T47D (cell line): ENCODE results near the gene MLLT3.
A peak's percentile ranks its signal among the peaks of the same experiment; 100 is the strongest.

ENCODE experiments used
- DNase-seq, 2 experiments: peaks; one replicate each; pipeline versions ENCODE4 v3.0.0 to v3.0.0-alpha.2; 2011 to 2012; ENCODE audit warnings: low read depth in 1 of 2, low spot score in 1 of 2
- JUND ChIP-seq: IDR thresholded peaks from 2 replicates; pipeline ENCODE4 v1.6.1; 2012; ENCODE audit warnings: low read depth
- in situ Hi-C: cut with HindIII; loops from 2 replicates; pipeline ENCODE4 v1.10.0; 2016; ENCODE audit warnings: low sequenced_read_pairs, low pct_unique_long_range_greater_than_20kb

The MLLT3 gene

DNA sequence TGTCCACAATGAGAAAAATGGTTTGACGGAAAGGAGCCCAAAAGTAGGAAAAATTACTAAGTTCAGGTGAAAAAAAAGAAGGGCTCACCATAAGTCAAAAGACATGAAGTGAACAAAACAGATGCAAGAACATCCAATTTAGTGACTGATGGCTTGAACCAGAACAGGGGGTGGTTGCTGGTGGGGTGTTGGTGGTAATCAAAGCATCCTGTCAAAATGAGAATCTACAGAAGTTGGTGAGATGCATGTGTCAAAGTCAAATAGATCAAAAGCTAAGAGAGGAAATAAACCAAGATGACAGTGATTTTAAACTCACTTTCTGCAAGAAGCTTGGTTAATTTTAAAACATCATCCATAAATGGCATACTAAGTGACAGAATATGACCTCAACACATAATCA is 117.4 kb downstream of the MLLT3 start:
- in situ Hi-C loops = no loop called here
- DNase-seq = no peak
- TF ChIP-seq JUND = no peak

DNA sequence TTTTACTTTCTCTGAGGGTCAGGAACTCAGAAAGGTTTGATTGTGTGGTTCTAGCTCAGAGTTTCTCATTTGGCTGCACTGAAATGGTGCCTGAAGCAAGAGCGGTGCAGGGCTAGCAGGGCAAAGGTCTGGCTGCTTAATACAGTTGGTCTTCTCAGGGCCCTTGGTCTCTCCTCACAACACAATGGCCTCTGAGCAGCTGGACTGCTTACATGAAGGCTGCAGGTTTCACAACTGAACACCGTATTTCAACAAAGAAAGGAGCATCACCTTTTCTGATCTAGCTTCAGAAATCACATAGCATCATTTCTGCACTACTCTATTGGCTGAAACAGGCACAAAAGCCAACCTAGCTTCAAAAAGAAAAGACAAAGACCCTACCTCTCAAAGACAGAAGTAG is 122.2 kb downstream of the MLLT3 start:
- TF ChIP-seq JUND = no peak
- DNase-seq = no peak
- in situ Hi-C loops = no loop called here

DNA sequence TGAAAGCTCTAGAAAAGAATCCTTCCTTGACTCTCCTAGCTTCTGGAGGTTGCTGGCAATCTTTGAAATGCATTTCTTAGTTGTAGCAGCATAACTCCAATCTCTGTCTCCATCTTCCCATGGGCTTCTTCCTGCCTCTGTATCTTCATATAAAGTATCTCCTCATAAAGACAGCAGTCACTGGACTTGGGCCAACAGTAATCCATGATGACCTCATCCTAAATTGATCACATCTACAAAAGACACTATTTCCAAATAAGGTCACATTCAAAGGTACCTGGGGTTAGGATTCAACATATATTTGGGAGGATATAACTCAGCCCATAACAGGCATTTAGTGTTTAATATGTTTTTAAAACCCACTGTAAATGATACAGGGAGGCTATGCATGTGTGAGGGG is 123.3 kb downstream of the MLLT3 start:
- in situ Hi-C loops = no loop called here
- DNase-seq = no peak
- TF ChIP-seq JUND = no peak

DNA sequence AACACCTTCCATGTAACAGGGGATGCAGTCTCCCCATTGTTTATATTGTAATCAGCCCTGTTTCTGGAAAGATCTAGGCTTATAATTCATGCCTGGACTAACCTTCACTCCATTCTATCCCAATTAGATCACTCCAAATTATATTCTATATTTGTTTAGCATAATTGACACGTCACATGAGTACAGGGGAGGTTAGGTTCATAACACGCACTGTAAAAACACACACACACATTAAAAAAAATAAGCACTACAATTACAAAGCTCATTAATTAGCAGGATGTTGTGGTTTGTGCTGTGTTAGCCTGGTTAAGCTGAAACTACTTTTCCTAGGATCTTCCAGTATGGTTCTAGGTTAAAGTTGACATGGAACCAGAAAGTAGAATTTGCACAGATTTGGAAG is 126.0 kb downstream of the MLLT3 start:
- TF ChIP-seq JUND = no peak
- DNase-seq = no peak
- in situ Hi-C loops = no loop called here

DNA sequence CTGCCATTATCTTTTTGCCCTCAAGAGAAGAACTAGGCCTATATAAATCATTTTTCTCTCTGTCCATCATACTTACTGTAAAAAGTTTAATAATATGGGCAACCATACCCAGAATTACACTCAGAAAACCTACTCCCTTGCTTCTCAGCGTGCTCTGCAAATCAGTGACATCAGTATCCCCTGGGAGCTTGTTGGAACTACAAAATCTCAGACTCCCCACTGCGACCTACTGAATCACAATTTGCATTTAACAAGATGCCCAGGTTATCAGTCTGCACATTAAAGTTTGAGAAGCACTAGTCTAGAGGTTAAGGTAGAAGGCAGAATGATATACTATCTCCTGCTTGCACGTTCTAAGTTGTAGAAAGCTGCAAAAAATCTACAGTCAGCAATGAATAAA is 127.2 kb downstream of the MLLT3 start:
- in situ Hi-C loops = no loop called here
- no peak for TF ChIP-seq JUND
- DNase-seq = no peak

DNA sequence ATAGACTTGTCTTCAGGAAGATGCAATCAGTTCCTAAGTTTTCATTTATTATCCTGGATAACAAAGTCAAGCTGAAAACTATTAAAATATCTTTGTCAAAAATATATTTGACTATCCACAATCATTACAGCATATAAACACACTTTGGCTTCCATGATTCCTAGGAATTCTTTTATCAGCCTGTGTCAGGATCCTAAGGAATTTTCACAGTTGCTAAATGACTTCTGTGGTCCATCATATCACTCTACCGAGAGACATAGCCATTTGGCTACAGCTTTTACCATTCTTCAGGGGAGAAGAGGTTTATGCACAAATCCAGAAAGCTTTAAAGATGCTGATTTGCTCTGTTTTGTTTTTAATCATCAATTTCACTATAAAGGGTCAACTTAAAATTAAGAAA is 128.3 kb downstream of the MLLT3 start:
- in situ Hi-C loops = no loop called here
- DNase-seq = no peak

DNA sequence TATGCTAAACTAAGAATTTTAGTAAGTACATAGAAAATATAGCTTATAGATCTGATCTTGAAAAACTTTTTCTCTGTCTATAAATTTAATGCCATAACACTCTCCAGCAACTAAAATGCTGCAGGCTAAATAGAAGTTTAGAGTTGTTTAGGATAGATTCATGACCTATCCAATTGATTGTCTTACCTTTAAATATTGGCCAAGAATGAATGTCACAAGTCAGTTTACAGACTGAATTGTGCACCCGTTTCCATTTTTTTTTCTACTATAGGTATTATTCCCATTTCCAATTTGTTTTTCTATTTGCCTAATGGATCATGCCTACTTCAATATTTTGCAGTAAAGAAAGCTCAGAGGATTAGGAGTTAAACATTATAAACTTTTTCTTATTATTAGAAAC is 129.5 kb downstream of the MLLT3 start:
- no peak for TF ChIP-seq JUND
- in situ Hi-C loops = no loop called here
- no peak for DNase-seq

More for the DNA sequence above, 128.3 kb downstream of the MLLT3 start:
- TF ChIP-seq JUND = no peak

DNA sequence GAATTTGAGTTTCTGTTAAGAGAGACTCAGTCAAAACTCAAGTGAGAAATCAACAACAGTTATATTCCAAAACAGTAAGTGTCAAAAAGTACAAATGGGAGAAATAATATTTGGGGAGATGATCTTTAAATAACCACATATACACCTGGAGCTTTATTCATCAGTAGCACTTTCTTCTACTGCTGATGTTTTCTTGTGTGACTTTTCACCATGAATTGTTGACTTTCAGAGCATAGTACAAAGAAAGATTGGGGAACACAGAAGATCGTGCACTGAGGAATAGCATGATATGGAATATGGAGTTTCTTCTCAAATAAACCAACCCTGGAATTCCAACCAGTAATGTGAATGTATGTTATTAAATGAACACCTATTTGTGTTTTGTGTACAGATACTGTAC is 130.7 kb downstream of the MLLT3 start:
- in situ Hi-C loops = no loop called here
- no peak for DNase-seq
- no peak for TF ChIP-seq JUND

DNA sequence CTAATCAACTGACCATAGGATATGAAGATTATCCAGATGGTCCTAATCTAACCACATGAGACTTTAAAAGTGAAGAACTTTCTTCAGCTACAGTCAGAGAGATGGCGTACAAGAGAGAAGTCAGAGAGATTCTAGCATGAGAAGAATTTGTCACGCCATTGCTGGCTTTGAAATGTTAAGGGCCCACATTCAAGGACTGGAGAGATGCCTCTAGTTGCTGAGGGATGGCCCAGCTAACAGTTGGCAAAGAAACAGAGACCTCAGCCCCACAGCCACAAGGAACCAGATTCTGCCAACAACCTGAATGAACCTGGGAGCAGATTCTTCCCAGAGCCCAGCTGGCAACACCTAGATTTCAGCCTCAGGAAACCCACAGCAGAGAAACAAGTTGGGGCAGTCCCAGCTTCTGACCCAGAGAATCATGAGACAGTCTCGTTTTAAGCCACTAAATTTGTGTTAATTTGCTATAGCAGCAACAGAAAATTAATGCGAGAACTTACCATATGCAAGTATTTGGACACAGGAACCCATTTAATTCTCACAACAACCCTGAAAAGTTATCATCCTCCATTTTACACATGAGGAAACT is 132.0 kb downstream of the MLLT3 start:
- TF ChIP-seq JUND = no peak
- DNase-seq = peak in 1 of 2 experiments; percentile 29
- in situ Hi-C loops = no loop called here

DNA sequence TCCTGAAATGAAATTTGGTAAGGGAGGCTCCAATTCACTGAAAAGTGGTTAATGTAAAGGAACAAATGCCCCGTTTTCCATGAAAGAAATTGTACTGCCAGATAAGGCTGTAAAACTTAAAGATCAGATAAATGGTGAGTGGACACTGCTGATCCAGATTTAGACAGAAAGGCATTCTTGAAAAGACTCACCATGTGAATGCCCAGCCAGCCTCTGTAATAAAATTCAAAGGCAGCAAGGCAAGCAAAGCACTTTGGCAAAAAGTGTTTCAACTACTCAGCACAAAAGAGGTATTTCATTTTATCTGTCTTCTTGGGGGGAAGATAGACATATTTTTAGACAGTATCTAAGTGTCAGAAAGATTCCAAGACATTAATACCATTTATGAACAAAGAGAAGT is 133.6 kb downstream of the MLLT3 start:
- DNase-seq = no peak
- TF ChIP-seq JUND = no peak

DNA sequence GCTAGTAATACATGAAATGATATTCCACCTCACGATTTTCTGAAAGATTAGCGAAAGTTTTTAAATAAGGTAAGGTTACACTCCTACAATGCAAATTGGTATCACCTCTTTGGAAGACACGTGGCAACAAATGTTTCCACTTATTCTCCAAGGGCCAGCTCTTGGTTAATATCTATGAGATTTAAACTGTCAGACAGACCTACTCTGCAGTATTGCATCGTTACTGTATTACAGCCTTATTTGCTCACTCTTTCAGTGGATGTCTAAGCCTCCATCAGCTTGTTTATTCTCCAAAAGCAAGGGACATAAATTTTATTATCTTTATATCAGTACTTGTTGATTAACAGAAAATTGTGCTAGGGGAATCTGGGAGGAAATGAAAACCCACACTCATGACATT is 135.7 kb downstream of the MLLT3 start:
- DNase-seq = no peak
- in situ Hi-C loops = no loop called here

More for the DNA sequence above, 133.6 kb downstream of the MLLT3 start:
- in situ Hi-C loops = no loop called here

DNA sequence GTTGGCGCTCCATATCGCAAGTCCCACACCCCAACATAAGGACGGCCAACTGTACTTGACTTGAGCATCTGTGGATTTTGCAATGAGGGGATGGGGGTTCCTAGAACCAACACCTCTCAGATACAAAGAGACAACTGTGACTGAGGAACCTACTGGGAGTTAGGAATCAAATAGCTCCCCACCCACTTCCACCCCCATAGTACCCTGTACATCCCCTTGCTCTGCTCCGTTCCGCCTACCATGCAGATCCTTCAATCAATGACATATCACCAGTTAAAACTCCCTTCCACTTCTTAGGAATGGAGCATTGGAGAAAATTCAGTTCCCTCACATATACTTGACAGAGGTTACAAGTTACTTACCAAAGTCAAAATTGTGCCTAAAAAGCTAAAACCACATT is 140.9 kb downstream of the MLLT3 start:
- no peak for TF ChIP-seq JUND
- DNase-seq = no peak
- in situ Hi-C loops = no loop called here

More for the DNA sequence above, 135.7 kb downstream of the MLLT3 start:
- TF ChIP-seq JUND = no peak

DNA sequence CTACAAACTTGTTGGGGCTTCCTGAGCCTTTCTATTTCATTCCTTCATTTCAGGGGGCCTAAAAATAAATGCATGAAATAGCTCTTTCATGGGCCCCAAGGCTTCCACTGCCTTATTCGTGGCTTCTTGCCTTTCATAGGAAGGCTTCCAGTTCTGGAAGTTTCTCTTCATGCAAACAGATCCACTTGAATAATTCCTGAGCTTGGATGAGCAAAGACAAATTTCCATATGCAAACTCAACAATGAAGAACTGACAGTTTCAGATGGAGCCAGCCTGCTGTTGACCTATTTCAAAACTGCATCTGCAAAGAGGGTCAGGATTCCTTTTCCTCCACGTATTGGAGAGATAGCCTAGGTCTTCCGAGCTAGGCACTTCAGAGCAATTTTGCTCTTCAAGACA is 142.1 kb downstream of the MLLT3 start:
- TF ChIP-seq JUND = no peak
- in situ Hi-C loops = no loop called here
- DNase-seq = no peak

DNA sequence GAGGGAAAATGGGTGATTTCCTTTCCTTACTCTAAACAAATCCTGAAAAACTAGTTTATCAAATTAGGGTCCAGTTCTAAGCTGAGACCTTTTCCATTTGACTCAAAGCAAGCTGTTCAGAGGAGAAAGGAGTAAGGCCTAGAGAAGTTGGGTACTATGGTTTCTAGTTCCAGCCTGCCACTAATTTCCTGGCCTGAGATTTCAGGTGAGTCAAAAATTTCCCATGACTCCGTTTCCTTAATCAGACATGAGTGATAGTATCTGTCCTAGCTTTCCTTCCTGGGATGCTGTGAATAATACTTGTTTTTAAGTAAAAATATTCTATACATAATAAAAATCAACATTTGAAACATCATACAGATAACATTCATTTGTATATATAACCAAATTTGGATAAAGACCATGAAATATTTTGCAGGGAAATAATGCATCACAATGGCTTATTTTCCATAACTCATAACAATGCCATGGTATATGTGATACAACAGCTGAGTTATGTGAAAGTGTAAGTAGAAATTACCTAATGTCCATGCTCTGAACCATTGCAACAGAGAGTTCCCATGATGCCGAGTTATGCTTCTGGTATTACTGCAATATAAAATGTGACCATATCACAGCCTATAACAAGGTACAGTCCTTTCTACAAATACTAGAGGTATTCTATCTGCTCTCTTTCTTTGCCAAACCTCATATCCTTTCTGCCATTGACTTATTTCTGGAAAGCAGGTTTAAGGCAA is 142.7 kb downstream of the MLLT3 start:
- in situ Hi-C loops = no loop called here
- DNase-seq = no peak
- no peak for TF ChIP-seq JUND
